ENCODE measurements around the gene GHRHR.

The GHRHR gene

GRCh38 chr7:30927559-30927958, 36.2 kb upstream of the GHRHR start:
- in situ Hi-C loops (cut with MboI; ENCODE audit: low sequenced_read_pairs): no loop called here

GRCh38 chr7:30928254-30928872, 35.4 kb upstream of the GHRHR start:
- in situ Hi-C loops (cut with MboI; ENCODE audit: low sequenced_read_pairs): no loop called here

GRCh38 chr7:30929686-30930085, 34.1 kb upstream of the GHRHR start:
- in situ Hi-C loops (cut with MboI; ENCODE audit: low sequenced_read_pairs): no loop called here

GRCh38 chr7:30930621-30931020, 33.1 kb upstream of the GHRHR start:
- in situ Hi-C loops (cut with MboI; ENCODE audit: low sequenced_read_pairs): no loop called here

GRCh38 chr7:30931161-30931928, 32.4 kb upstream of the GHRHR start:
- in situ Hi-C loops (cut with MboI; ENCODE audit: low sequenced_read_pairs): no loop called here

GRCh38 chr7:30931929-30932540, 31.7 kb upstream of the GHRHR start:
- in situ Hi-C loops (cut with MboI; ENCODE audit: low sequenced_read_pairs): no loop called here

GRCh38 chr7:30932562-30932961, 31.2 kb upstream of the GHRHR start:
- in situ Hi-C loops (cut with MboI; ENCODE audit: low sequenced_read_pairs): no loop called here

- in situ Hi-C loops (cut with MboI; ENCODE audit: low sequenced_read_pairs): no loop called here
Observed at GRCh38 chr7:30933124-30933974, 30.4 kb upstream of the GHRHR start.

GRCh38 chr7:30934225-30934624, 29.5 kb upstream of the GHRHR start:
- in situ Hi-C loops (cut with MboI; ENCODE audit: low sequenced_read_pairs): no loop called here

GRCh38 chr7:30934732-30935568, 28.8 kb upstream of the GHRHR start:
- in situ Hi-C loops (cut with MboI; ENCODE audit: low sequenced_read_pairs): no loop called here

- in situ Hi-C loops (cut with MboI; ENCODE audit: low sequenced_read_pairs): no loop called here
Observed at GRCh38 chr7:30935569-30935877, 28.2 kb upstream of the GHRHR start.

- in situ Hi-C loops (cut with MboI; ENCODE audit: low sequenced_read_pairs): no loop called here
Observed at GRCh38 chr7:30936650-30937245, 27.0 kb upstream of the GHRHR start.

GRCh38 chr7:30937416-30937815, 26.3 kb upstream of the GHRHR start:
- in situ Hi-C loops (cut with MboI; ENCODE audit: low sequenced_read_pairs): no loop called here

GRCh38 chr7:30938435-30939316, 25.1 kb upstream of the GHRHR start:
- in situ Hi-C loops (cut with MboI; ENCODE audit: low sequenced_read_pairs): no loop called here

GRCh38 chr7:30941582-30942323, 22.0 kb upstream of the GHRHR start:
- in situ Hi-C loops (cut with MboI; ENCODE audit: low sequenced_read_pairs): no loop called here

GRCh38 chr7:30950197-30950596, 13.6 kb upstream of the GHRHR start:
- in situ Hi-C loops (cut with MboI; ENCODE audit: low sequenced_read_pairs): no loop called here

- in situ Hi-C loops (cut with MboI; ENCODE audit: low sequenced_read_pairs): no loop called here
Observed at GRCh38 chr7:30954914-30955313, 8.8 kb upstream of the GHRHR start.

GRCh38 chr7:30956704-30957103, 7.0 kb upstream of the GHRHR start:
- in situ Hi-C loops (cut with MboI; ENCODE audit: low sequenced_read_pairs): no loop called here

GRCh38 chr7:30965372-30965771, 1.6 kb downstream of the GHRHR start:
- in situ Hi-C loops (cut with MboI; ENCODE audit: low sequenced_read_pairs): no loop called here

Measured in HL-60/S4 treated with phorbol 12-myristate 13-acetate at 8.2 ng/mL for 4 days and 3 days (cell line).